NT2/D1 (cell line): ENCODE measurements around the gene RAB22A.

ENCODE experiments used
- YY1 ChIP-seq: IDR thresholded peaks from 2 replicates; pipeline ENCODE4 v1.6.1; 2011; ENCODE audit not compliant: insufficient read length, insufficient read depth
- ZNF274 ChIP-seq: IDR thresholded peaks from 2 replicates; pipeline ENCODE4 v1.6.1; 2011; ENCODE audit warnings: mild to moderate bottlenecking, low read depth, low read length

DNA sequence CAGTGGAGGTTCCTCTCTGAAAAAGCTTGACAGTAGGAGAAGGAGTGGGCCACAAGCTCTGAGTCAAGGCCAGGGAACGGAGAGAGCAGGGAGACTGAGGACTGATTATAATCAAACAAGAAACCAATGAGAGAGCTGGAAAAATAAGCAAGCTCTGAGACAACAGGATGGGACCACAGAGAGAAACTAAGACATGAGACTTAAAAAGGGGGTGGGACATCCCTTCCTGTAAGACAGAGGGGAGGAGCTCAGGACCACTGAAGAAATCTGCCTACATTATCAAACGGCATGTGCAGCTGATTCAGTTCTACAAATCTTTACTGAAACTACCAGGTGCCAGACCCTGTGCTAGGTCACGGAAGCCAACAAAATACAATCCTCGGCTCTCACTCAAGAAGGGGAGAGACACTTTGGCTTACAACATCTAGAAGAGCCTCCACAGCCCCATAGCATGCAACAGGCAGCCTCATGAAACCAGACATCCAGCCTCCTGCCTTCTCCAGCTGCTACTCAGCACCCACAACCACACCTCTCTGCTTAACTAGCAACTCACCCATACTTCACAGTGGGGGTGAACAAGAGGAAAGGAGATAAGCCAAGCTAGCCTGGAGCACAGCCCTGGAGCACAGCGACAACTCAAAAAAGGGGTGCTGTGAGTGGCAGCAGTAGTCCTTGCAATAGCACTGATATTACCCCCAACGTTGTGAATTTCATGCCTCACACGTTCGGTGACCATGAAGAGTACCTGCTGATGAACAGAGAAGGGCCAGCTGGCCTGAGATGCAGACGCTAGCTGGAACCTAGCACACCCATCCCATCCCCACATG, 41.9 kb upstream of the RAB22A start:
- no peak for TF ChIP-seq ZNF274
- no peak for TF ChIP-seq YY1
